HS-27A (cell line): Measurements from ENCODE around the gene TNFAIP3.
"Not testable (repeated sequence)": the region's sequence is repeated elsewhere in the genome, so short reads cannot be mapped to it uniquely, and the experiment has no call there.

Source experiments
- DNase-seq: peaks from one replicate; pipeline ENCODE4 v3.0.0-alpha.2; 2012; ENCODE audit warnings: low read depth, missing footprints

TNFAIP3 gene

GRCh38 chr6:137844773-137845172 lies 22.3 kb upstream of the TNFAIP3 start:
- not testable (repeated sequence) for DNase-seq

- no peak for DNase-seq
Observed at GRCh38 chr6:137845460-137845859, 21.6 kb upstream of the TNFAIP3 start.

- DNase-seq: no peak
Observed at GRCh38 chr6:137846274-137846673, 20.8 kb upstream of the TNFAIP3 start.

- no peak for DNase-seq
Observed at GRCh38 chr6:137846772-137847313, 20.2 kb upstream of the TNFAIP3 start.

- no peak for DNase-seq
Observed at GRCh38 chr6:137847748-137848147, 19.3 kb upstream of the TNFAIP3 start.

- DNase-seq: no peak
Observed at GRCh38 chr6:137848672-137849071, 18.4 kb upstream of the TNFAIP3 start.

GRCh38 chr6:137849181-137849980 lies 17.7 kb upstream of the TNFAIP3 start:
- no peak for DNase-seq

GRCh38 chr6:137849981-137850714 lies 16.9 kb upstream of the TNFAIP3 start:
- DNase-seq: no peak

GRCh38 chr6:137850816-137851602 lies 16.1 kb upstream of the TNFAIP3 start:
- DNase-seq: no peak

GRCh38 chr6:137851669-137852068 lies 15.4 kb upstream of the TNFAIP3 start:
- no peak for DNase-seq

GRCh38 chr6:137852346-137852745 lies 14.7 kb upstream of the TNFAIP3 start:
- DNase-seq: no peak

GRCh38 chr6:137852811-137853210 lies 14.2 kb upstream of the TNFAIP3 start:
- DNase-seq: no peak

- peak; percentile 68 for DNase-seq
Observed at GRCh38 chr6:137853569-137854213, 13.4 kb upstream of the TNFAIP3 start.

- DNase-seq: no peak
Observed at GRCh38 chr6:137856138-137856898, 10.7 kb upstream of the TNFAIP3 start.

GRCh38 chr6:137859025-137859424 lies 8.0 kb upstream of the TNFAIP3 start:
- DNase-seq: no peak

GRCh38 chr6:137860394-137861005 lies 6.6 kb upstream of the TNFAIP3 start:
- DNase-seq: no peak

GRCh38 chr6:137861550-137862337 lies 5.3 kb upstream of the TNFAIP3 start:
- no peak for DNase-seq

GRCh38 chr6:137862419-137863090 lies 4.5 kb upstream of the TNFAIP3 start:
- DNase-seq: no peak
